ENCODE results near the gene GRN.
"Not testable (repeated sequence)": the region's sequence is repeated elsewhere in the genome, so short reads cannot be mapped to it uniquely, and the experiment has no call there.

Gene GRN

DNA sequence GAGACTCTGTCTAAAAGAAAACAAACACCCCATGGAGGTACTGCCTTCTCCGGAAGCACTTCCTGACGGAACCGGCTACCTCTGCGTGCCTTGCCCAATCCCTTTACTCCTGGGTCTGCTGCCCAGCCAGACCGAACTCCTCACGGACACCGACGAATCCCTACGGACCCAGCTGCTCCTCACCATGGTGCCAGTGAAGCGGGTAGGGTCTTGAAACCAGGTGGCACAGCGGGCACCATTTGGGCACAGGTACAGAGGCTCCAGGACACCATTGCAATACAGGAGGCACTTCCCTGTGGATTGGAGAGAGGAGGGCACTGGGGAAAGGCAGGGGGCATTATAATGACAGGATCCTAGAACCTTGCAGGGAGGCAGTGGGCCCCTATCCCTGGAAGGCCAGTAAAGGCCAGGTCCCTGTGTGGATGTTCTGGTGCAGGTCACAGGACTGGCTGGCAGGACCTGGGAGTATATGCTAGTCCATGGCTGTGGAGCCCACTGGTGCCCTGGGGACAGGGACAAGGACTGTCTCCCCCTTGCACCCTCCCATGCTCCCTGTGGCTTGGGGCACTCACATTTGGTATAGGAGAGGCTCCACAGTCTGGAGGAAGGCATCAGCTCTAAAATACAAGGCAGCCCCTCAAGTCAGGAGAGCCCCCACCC is 22.7 kb upstream of the GRN start:
- DNase-seq = no peak

- DNase-seq = no peak
Observed at GRCh38 chr17:44323359-44324091, 21.6 kb upstream of the GRN start.

DNA sequence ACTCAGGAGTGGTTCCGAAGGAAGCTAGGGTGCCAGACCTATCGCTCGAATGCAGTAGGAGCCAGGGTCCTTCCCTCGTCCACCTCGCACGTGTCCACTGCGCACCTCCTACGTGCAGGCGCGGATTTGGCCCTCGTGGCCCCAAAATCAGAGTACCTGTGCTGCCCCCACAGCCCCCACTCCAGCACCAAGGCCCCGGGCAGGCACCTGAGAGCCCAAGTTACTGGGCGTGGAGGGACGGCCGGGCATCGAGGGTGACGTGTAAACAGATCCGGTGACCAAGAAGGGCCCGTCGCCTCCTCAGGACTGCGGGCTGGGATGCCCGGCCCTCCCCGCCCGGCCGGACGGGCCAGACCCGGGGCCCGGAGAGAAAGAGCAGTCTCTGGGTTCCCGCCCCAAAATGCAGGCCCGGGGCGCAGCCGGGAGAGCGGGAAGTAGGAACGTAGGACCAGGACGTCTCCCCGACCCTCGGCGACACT is 21.0 kb upstream of the GRN start:
- DNase-seq = no peak

DNA sequence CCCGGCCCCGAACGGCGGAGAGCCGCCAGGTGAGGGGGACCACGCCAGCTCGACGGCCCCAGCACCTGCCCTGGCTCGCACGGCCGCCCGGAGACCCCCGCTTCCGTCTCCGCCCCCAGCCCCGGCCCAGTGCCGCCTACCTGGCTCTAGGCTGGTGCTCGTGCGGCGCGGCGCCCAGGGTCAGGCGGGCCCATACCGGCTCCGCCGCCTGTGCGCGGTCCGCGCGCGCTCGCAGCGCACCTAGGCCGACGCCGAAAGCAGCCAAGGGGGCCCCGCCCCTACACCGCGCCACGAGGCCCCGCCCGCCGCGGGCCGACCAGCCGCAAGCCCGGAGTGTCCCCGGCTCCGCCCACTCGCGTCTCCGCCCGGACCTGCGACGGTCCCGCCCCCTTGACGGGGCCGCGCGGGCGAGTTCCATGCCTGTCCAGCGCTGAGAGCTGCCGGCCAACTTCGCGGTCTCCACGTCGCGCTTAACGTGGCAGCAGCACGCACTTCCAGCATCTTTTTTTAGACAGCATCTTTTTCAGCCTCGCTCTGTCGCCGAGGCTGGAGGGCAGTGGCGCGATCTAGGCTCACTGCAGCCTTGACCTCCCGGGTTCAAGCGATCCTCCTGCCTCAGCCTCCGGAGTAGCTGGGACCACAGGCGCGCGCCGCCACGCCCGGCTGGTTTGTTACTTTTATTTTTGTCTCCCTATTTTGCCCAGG is 20.4 kb upstream of the GRN start, which contains the start of gene SLC25A39:
Gene SLC25A39 (minus strand): TSS at position 253 of the 705 bp plus-strand sequence. CDS start 1,261 bp downstream, outside the sequence.
- peak; percentile 89 to 95 for DNase-seq

GRCh38 chr17:44326861-44327444 is 18.1 kb upstream of the GRN start:
- peak; percentile 97 to 98 for DNase-seq

GRCh38 chr17:44327715-44328449 is 17.2 kb upstream of the GRN start:
- DNase-seq = no peak

GRCh38 chr17:44329516-44329915 is 15.6 kb upstream of the GRN start:
- not testable (repeated sequence) for DNase-seq

GRCh38 chr17:44330263-44330662 is 14.8 kb upstream of the GRN start:
- DNase-seq = not testable (repeated sequence)

- DNase-seq = peak; percentile 77 to 86
Observed at GRCh38 chr17:44331249-44331760, 13.8 kb upstream of the GRN start.

DNA sequence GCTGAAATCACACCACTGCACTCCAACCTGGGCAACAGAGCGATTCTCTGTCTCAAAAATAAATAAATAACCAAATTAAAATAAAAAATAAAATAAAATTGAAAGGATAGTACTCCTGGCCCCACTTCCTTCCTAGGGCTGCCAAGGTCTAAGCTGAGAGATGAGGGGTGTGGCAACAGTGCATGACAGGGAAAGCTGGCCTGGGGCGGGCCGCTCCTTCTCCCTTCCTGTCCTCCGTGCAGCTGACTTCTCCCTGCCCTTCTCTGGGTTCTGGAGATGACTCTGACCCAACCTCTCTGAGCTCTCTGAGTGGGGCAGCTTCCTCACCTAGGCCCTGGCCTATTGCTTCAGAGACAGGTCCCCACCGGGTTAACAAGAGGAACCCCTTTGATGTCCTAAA is 11.7 kb upstream of the GRN start:
- no peak for DNase-seq

- DNase-seq = no peak
Observed at GRCh38 chr17:44334315-44334714, 10.8 kb upstream of the GRN start.

GRCh38 chr17:44334727-44335126 is 10.4 kb upstream of the GRN start:
- DNase-seq = no peak

DNA sequence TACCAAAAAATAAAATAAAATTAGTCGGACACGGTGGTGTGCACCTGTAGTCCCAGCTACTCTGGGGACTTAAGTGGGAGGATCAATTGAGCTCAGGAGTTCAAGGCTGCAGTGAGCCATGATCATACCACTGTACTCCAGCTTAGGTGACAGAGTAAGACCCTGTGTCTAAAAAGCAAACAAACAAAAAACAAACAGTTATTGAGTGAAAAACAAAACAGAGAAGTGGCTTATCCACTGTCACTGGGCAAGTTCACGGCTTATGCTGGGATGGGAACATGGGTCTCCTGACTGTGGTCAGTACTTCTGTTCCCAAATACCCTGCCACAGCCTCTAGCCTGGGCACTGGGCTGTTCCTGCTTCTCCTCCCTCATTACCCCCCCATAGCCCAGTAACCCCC is 9.5 kb upstream of the GRN start:
- no peak for DNase-seq

GRCh38 chr17:44335968-44336367 is 9.1 kb upstream of the GRN start:
- no peak for DNase-seq

GRCh38 chr17:44338702-44339101 is 6.4 kb upstream of the GRN start:
- DNase-seq = no peak

DNA sequence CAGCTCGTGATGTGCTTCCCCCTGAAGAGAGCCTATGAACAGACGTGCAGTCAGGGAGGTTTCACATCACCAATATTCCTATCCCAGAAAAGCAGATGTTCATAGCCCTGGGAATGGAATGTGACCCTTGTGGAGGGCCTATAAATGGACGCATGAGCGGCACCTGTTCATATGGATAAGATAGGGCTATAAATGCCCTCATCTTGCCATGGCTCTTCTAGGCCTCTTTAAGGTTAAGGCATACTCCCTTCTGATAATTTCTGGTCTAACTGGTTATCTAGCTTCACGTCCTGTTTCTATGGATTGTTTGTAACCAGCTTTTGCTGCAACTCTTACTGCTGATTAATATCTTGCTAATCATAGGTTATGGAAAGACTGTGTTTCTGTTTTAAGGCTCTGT is 4.5 kb upstream of the GRN start:
- not testable (repeated sequence) for DNase-seq

DNA sequence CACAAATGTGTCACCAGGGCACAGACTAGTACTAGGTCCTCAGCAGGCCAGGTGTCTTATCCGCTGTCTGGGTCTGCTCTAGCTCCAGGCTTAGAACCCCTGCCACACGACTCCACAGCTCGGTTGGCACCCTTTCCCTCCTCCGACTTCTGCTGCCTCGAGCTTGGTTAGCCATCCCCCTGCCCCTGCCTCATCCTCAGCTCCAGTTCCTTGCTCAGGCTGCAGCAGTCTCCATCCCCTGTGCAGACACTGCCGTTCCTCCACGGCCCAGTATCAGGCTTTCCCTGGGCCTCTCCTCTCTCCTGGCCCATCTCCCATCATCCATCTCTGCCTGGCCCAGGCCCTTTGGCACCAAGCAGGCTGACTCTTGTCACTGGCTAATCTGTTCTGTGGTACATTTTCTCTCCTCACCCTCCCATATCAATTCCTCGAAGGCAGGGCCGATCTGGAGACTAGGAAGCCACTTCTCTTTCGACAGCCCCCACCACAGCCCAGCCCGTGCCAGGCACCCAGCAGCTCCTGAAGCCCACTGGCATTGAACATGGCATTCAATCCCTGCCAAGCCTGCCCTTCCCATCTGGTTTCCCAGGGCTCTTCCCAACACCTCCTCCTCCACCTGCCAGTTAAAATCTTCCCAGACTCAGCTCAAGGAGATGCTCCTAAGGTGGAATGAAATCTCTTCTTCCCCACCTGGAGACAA is 1.4 kb upstream of the GRN start:
- no peak for DNase-seq

- DNase-seq = peak; percentile 37 to 74
Observed at GRCh38 chr17:44345454-44346026, 438 bp downstream of the GRN start.

DNA sequence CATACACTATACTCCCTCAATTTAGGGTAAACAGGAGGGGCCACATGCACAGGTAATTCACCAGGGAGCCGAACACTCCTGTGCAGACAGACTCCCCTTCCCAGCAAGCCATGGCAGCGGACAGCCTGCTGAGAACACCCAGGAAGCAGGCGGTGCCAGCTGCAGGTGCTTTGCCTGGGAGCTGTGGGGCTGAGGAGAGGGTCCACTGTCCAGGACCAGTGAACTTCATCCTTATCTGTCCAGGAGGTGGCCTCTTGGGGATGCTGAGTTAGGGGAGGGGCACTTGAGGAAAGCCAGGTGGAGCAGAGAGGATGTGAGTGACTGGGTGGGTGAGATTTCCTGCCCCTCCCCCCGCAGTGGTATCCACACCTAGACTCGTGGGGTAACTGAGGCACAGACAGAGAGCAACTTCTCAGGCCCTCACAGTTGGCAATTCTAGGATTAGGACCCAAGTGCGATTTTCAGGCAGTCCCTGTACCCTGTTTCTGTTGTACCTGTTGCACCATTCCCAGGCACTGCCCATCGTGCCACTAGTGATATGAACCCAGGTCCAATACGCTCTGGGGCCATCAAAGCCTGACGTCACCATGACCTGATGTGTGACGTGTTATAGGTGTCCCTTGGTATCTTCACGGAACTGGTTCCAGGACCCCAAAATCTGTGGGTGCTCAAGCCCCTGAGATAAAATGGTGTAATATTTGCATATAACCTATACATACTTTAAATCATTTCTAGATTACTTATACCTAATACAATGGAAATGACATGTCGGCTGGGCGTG is 1.2 kb downstream of the GRN start:
- no peak for DNase-seq

Data from NCI-H2081 (cell line).